HEK293 (cell line): ENCODE results near the gene LSMEM2.
A peak's percentile ranks its signal among the peaks of the same experiment; 100 is the strongest.

Experiments used
- CTCF ChIA-PET: fragments of 350-600 bp; formaldehyde crosslinking; extraction: SDS; loops from one replicate; lab custom pipeline; 2021; ENCODE audit warnings: antibody characterized with exemption; lab: Yijun Ruan, JAX
- POLR2A ChIA-PET: fragments of 300-600 bp; formaldehyde crosslinking; extraction: SDS; loops from one replicate; lab custom pipeline; 2020; ENCODE audit warnings: antibody characterized with exemption, inconsistent platforms; lab: Yijun Ruan, JAX
- H3K27ac ChIP-seq: fragments of 200-500 bp; sonication (Bioruptor generic); 2 replicates; pipeline ENCODE4 v1.5.1; 2014; ENCODE audit warnings: low read depth, low read length, control low read depth, inconsistent platforms; ENCODE audit errors: extremely low read depth
- H3K36me3 ChIP-seq, 2 experiments: fragments of 200-500 bp in 1 of 2; sonication (Bioruptor generic) in 1 of 2; 1 replicate in 1 of 2; 2 replicates in 1 of 2; pipeline ENCODE4 v1.5.1; 2014 to 2017; ENCODE audit warnings: inconsistent platforms in 2 of 2, low read length in 2 of 2; ENCODE audit not compliant: control insufficient read depth in 2 of 2, insufficient read depth in 1 of 2
- H3K4me1 ChIP-seq: fragments of 200-500 bp; sonication (Bioruptor generic); 2 replicates; pipeline ENCODE4 v1.5.1; 2014; ENCODE audit warnings: mild to moderate bottlenecking, low read length, inconsistent platforms; ENCODE audit not compliant: control insufficient read depth, insufficient read depth
- H3K4me3 ChIP-seq: 2 replicates; pipeline ENCODE4 v1.5.1; 2011; ENCODE audit warnings: low read depth, mild to moderate bottlenecking, control low read depth, low read length, moderate library complexity
- H3K9me3 ChIP-seq: fragments of 200-500 bp; sonication (Bioruptor generic); 2 replicates; pipeline ENCODE4 v1.5.1; 2014; ENCODE audit warnings: low read depth, low read length, inconsistent platforms; ENCODE audit not compliant: control insufficient read depth, insufficient read depth
- HOXA7 ChIP-seq: sonication (generic); formaldehyde crosslinking; IDR thresholded peaks from 2 replicates; pipeline ENCODE4 v1.8.1; 2022; ENCODE audit warnings: missing genetic modification reagents, borderline replicate concordance
- KLF1 ChIP-seq: fragments of 450-650 bp; formaldehyde crosslinking; IDR thresholded peaks from 2 replicates; pipeline ENCODE4 v1.5.1; 2016; ENCODE audit warnings: missing biosample characterization, missing genetic modification characterization
- REPIN1 ChIP-seq: fragments of 450-650 bp; formaldehyde crosslinking; IDR thresholded peaks from 2 replicates; pipeline ENCODE4 v1.5.1; 2017; ENCODE audit warnings: missing biosample characterization, missing genetic modification characterization, low read depth
- SP7 ChIP-seq: fragments of 450-650 bp; formaldehyde crosslinking; IDR thresholded peaks from 2 replicates; pipeline ENCODE4 v1.5.1; 2016; ENCODE audit warnings: missing biosample characterization, missing genetic modification characterization
- ZBTB17 ChIP-seq: fragments of 450-650 bp; formaldehyde crosslinking; IDR thresholded peaks from 2 replicates; pipeline ENCODE4 v1.5.1; 2016; ENCODE audit warnings: missing biosample characterization, missing genetic modification characterization
- ZIC2 ChIP-seq: fragments of 450-650 bp; formaldehyde crosslinking; IDR thresholded peaks from 2 replicates; pipeline ENCODE4 v1.5.1; 2016; ENCODE audit warnings: missing biosample characterization, missing genetic modification characterization
- ZNF311 ChIP-seq: fragments of 450-650 bp; formaldehyde crosslinking; IDR thresholded peaks from 2 replicates; pipeline ENCODE4 v1.5.1; 2017; ENCODE audit warnings: missing biosample characterization, missing genetic modification characterization, borderline replicate concordance
- ZNF549 ChIP-seq: fragments of 450-650 bp; IDR thresholded peaks from 2 replicates; pipeline ENCODE4 v1.5.1; 2018; ENCODE audit warnings: missing biosample characterization, missing genetic modification characterization, mild to moderate bottlenecking, inconsistent platforms, moderate library complexity
- ZNF600 ChIP-seq: fragments of 450-650 bp; formaldehyde crosslinking; IDR thresholded peaks from 2 replicates; pipeline ENCODE4 v1.5.1; 2016; ENCODE audit warnings: missing biosample characterization, missing genetic modification characterization
- ZNF658 ChIP-seq: fragments of 450-650 bp; formaldehyde crosslinking; IDR thresholded peaks from 2 replicates; pipeline ENCODE4; 2016; ENCODE audit warnings: missing biosample characterization, missing genetic modification characterization
- TF ChIP-seq, protein P1 (sequence below): fragments of 450-650 bp; formaldehyde crosslinking; IDR thresholded peaks from 2 replicates; pipeline ENCODE4 v1.5.1; 2016; ENCODE audit warnings: missing biosample characterization, missing genetic modification characterization, low read depth
- TF ChIP-seq, protein P2 (sequence below): fragments of 450-650 bp; formaldehyde crosslinking; IDR thresholded peaks from 2 replicates; pipeline ENCODE4 v1.5.1; 2016; ENCODE audit warnings: missing biosample characterization, missing genetic modification characterization
- TF ChIP-seq, protein P3 (sequence below): fragments of 450-650 bp; formaldehyde crosslinking; IDR thresholded peaks from 2 replicates; pipeline ENCODE4 v1.5.1; 2017; ENCODE audit warnings: missing biosample characterization, missing genetic modification characterization

Gene LSMEM2

DNA sequence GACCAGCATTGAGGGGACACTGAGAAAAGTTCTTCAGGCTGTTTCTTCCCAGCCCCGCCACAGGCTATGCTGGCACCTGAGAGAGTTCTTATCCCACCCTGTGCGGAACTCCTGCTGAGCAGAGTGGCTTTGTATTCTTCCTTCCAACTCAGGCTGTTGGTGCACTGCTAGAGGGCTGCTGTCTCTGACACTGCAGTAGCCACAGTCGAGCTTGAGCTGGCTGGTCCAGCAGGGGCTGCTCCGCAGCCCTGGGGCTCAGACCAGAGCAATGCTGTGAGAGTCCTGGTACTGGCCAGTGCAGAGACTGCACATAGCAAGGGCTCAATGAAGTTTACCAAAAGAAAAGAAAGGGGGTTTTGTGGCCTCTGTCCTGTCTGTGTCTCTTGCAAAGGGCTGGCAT, 39.2 kb upstream of the LSMEM2 start:
- ChIA-PET CTCF (interaction anchor here (1.1 to 2.1 kb wide), 3 partner anchors 9 to 12 kb away, joined by 3 to 11 read pairs (median 6); no protein-coding TSS in a partner anchor), POLR2A (no interaction called here)
- no peak overlapping the region for H3K4me3 ChIP-seq
- peaks cover 0 to 10% of the 10 kb centered on the region in 2 experiments; a peak in 1 of 3 replicates for H3K36me3 ChIP-seq
- H3K27ac ChIP-seq: no peak overlapping the region
- H3K4me1 ChIP-seq: peaks cover 14% of the 10 kb centered on the region
- TF ChIP-seq HOXA7 (CRISPR knock-in tag) (no peak), ZBTB17 (tag by site-specific recombination) (no peak), ZNF600 (tag by site-specific recombination) (no peak), ZNF658 (tag by site-specific recombination) (no peak), ZNF549 (tag by site-specific recombination) (no peak), SP7 (tag by site-specific recombination) (no peak), REPIN1 (no peak)
- TF ChIP-seq, protein P1, sequence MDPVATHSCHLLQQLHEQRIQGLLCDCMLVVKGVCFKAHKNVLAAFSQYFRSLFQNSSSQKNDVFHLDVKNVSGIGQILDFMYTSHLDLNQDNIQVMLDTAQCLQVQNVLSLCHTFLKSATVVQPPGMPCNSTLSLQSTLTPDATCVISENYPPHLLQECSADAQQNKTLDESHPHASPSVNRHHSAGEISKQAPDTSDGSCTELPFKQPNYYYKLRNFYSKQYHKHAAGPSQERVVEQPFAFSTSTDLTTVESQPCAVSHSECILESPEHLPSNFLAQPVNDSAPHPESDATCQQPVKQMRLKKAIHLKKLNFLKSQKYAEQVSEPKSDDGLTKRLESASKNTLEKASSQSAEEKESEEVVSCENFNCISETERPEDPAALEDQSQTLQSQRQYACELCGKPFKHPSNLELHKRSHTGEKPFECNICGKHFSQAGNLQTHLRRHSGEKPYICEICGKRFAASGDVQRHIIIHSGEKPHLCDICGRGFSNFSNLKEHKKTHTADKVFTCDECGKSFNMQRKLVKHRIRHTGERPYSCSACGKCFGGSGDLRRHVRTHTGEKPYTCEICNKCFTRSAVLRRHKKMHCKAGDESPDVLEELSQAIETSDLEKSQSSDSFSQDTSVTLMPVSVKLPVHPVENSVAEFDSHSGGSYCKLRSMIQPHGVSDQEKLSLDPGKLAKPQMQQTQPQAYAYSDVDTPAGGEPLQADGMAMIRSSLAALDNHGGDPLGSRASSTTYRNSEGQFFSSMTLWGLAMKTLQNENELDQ (tag by site-specific recombination): no peak
- no peaks in the 10 kb centered on the region for H3K9me3 ChIP-seq

DNA sequence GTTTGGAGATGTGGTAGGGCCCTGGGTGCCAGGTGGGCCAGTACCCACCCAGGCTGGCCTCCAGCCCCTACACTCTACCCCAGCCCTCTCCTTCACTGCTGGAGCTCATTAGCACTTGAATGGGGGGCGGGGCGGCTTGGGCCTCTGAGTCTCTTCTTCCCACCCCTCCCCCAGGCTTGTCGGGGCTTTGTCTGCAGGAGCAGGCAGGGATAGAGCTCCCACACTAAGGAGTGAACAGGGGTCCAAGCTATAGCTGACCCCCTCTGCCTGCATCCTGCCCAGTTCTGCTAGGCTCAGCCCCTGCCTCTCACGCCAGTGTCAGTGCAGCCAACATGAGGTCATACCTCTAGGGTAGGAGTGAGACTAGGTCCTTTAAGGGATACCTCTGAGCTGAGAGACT, 37.7 kb upstream of the LSMEM2 start:
- ChIA-PET POLR2A (interaction anchor here (1.4 kb wide), 1 partner anchor 14 kb away, joined by 4 read pairs; no protein-coding TSS in a partner anchor), CTCF (interaction anchor here (0.6 to 2.1 kb wide), 3 partner anchors 14 to 1306 kb away, joined by 3 to 11 read pairs (median 9); no protein-coding TSS in a partner anchor)
- Histone ChIP-seq H3K36me3 (peaks cover 0 to 10% of the 10 kb centered on the region in 2 experiments; a peak in 1 of 3 replicates), H3K4me3 (no peak overlapping the region), H3K9me3 (no peaks in the 10 kb centered on the region), H3K27ac (no peak overlapping the region), H3K4me1 (peaks cover 18% of the 10 kb centered on the region)
- TF ChIP-seq, protein P2, sequence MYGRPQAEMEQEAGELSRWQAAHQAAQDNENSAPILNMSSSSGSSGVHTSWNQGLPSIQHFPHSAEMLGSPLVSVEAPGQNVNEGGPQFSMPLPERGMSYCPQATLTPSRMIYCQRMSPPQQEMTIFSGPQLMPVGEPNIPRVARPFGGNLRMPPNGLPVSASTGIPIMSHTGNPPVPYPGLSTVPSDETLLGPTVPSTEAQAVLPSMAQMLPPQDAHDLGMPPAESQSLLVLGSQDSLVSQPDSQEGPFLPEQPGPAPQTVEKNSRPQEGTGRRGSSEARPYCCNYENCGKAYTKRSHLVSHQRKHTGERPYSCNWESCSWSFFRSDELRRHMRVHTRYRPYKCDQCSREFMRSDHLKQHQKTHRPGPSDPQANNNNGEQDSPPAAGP (tag by site-specific recombination): no peak
- TF ChIP-seq ZIC2 (peak; percentile 33; the same call in 1 of the 2 replicates), KLF1 (peak; percentile 78)

DNA sequence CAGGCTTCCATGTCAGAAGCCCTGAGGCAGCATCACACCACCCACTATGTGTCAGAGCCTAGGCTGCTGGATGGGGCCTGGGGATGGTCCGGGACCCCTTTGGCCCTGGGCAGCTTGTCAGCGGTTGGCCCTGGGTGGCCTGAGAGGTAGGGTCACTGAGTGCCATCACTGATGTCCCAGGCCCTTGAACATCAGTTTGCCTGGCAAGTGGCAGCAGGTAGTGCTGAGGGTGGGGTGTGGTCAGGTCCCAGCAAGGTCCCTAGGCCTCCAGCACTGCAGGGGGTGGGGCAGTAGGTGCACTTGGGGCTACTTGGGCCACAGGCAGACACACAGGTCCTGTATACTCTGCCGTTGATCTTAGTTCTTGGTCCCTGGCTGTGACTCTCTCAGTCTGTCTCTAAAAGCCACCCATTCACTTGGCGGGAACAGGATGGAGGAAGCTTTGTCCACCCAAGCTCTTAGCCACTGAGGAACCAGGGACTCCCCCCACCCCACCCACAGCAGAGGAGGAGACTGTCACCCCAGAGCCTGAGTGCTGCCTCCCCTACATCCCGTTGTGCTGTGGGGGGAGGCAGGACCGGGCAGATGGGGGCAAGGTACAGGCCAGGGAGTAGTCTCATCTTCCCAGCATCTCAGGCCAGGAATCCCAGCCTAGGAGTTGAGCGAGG, 37.0 kb upstream of the LSMEM2 start:
- no peak for TF ChIP-seq ZNF311 (tag by site-specific recombination)
- TF ChIP-seq, protein P3, sequence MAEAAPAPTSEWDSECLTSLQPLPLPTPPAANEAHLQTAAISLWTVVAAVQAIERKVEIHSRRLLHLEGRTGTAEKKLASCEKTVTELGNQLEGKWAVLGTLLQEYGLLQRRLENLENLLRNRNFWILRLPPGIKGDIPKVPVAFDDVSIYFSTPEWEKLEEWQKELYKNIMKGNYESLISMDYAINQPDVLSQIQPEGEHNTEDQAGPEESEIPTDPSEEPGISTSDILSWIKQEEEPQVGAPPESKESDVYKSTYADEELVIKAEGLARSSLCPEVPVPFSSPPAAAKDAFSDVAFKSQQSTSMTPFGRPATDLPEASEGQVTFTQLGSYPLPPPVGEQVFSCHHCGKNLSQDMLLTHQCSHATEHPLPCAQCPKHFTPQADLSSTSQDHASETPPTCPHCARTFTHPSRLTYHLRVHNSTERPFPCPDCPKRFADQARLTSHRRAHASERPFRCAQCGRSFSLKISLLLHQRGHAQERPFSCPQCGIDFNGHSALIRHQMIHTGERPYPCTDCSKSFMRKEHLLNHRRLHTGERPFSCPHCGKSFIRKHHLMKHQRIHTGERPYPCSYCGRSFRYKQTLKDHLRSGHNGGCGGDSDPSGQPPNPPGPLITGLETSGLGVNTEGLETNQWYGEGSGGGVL (tag by site-specific recombination): 0 out of 2 replicates have a peak, but pooled peaks have one; percentile 14
- TF ChIP-seq, all 188 proteins: peak for 1
- peaks cover 0 to 10% of the 10 kb centered on the region in 2 experiments; a peak in 1 of 3 replicates for H3K36me3 ChIP-seq
- H3K4me3 ChIP-seq: no peak overlapping the region
- H3K27ac ChIP-seq: no peak overlapping the region
- H3K9me3 ChIP-seq: no peaks in the 10 kb centered on the region
- ChIA-PET POLR2A (interaction anchor here (1.4 kb wide), 1 partner anchor 14 kb away, joined by 4 read pairs; no protein-coding TSS in a partner anchor), CTCF (interaction anchor here (2.1 kb wide), 2 partner anchors 14 to 47 kb away, joined by 9 to 11 read pairs; no protein-coding TSS in a partner anchor)
- H3K4me1 ChIP-seq: peaks cover 18% of the 10 kb centered on the region
